Ascending aorta (tissue), 2 donors: Measurements from ENCODE around the gene RAD23A. TPM values are rescaled to one million over a fixed set of nuclear protein-coding genes. Genes with fewer than 3 reads are reported as not detected.
"Not testable (repeated sequence)": the region's sequence is repeated elsewhere in the genome, so short reads cannot be mapped to it uniquely, and the experiment has no call there.

Experiments
- DNase-seq, 2 donors: peaks; one replicate each; pipeline ENCODE4 v3.0.0-alpha.2; 2019; ENCODE audit warnings: low spot score in 2 of 2
- H3K27ac ChIP-seq, 2 donors: fragments of 200-600 bp; sonication (generic); one replicate each; pipeline ENCODE4 v1.5.1; 2016 to 2017; ENCODE audit warnings: mild to moderate bottlenecking in 1 of 2
- H3K27me3 ChIP-seq: fragments of 200-600 bp; sonication (generic); one replicate; pipeline ENCODE4 v1.5.1; 2017
- H3K36me3 ChIP-seq, 2 donors: fragments of 200-600 bp; sonication (generic); one replicate each; pipeline ENCODE4 v1.5.1; 2016
- H3K4me1 ChIP-seq, 2 donors: fragments of 200-600 bp; sonication (generic); one replicate each; pipeline ENCODE4 v1.5.1; 2016 to 2017; ENCODE audit warnings: mild to moderate bottlenecking in 1 of 2
- H3K4me3 ChIP-seq, 2 donors: fragments of 200-600 bp; sonication (generic); one replicate each; pipeline ENCODE4 v1.5.1; 2016 to 2017; ENCODE audit warnings: mild to moderate bottlenecking in 1 of 2
- H3K9me3 ChIP-seq, 2 donors: fragments of 200-600 bp; sonication (generic); one replicate each; pipeline ENCODE4 v1.5.1; 2016
- intact Hi-C: fragments of 100-400 bp; cut with DNase I; formaldehyde crosslinking; loops from one replicate; pipeline ENCODE4 v1.15.1; 2023
- total RNA-seq: library from RNA; depleted of rRNA; stranded (reverse); fragments of >200 nt; gene quantifications from one replicate; pipeline ENCODE4 v1.1.0, GENCODE V29; 2016
- TF ChIP-seq, protein P1 (sequence below), 3 experiments: fragments of 200-600 bp in 2 of 3; fragments of 450-650 bp in 1 of 3; sonication (generic) in 2 of 3; IDR thresholded peaks; one replicate each; pipeline ENCODE4 v1.5.1; 2016 to 2019; ENCODE audit warnings: antibody characterized with exemption in 3 of 3, mild to moderate bottlenecking in 1 of 3, moderate library complexity in 1 of 3

RAD23A gene
- total RNA-seq, 1 donor from 2014 or later, result 146 TPM

DNA sequence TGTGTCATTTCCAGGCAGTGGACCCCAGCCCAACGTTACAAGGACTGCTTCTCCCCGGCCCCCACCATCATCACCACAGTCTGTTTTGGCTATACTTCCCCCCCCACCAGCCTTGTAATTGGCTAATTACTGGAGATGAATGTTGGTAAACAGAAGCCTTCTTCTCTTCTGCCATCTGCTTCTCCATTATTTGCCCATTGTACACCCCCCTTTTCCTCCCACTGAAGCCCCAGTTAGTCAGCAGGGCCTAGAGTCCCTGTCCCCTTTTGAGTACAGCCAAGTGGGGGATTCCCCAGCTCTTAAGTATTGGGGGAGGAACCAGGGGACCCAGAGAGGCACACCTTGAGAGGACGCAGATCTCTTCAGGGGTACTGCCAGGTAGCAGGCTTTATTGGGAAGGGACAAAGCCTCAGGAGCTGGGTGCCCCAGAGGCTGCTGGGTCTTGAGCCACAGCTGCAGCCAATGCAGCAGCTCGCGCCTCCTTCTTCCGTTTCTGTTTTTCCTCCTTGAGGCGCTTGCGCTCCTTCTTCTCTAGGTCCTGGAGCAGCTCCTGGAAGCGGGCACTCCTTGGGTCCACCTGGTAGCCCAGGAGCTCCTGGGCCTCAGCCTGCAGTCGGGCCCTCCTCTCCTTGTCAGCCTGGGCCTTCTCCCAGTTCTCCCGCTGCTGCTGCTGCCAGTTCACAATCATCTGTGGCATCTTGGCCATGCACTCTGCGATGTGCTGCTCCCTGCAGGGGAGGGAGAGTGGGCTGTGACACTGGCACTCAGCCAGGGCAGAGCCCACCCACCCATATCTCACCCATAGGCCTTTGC lies 8.3 kb downstream of the RAD23A start:
- Histone ChIP-seq H3K4me3 (no peak overlapping the region), H3K4me1 (peaks cover 22 to 31% of the 10 kb centered on the region in 2 donors), H3K9me3 (no peaks in the 10 kb centered on the region), H3K36me3 (peaks cover 49 to 55% of the 10 kb centered on the region in 2 donors), H3K27me3 (no peaks in the 10 kb centered on the region), H3K27ac (peak overlapping the region; percentile 93 to 95)
- intact Hi-C loops, result no loop called here
- DNase-seq, result no peak
- TF ChIP-seq, protein P1, sequence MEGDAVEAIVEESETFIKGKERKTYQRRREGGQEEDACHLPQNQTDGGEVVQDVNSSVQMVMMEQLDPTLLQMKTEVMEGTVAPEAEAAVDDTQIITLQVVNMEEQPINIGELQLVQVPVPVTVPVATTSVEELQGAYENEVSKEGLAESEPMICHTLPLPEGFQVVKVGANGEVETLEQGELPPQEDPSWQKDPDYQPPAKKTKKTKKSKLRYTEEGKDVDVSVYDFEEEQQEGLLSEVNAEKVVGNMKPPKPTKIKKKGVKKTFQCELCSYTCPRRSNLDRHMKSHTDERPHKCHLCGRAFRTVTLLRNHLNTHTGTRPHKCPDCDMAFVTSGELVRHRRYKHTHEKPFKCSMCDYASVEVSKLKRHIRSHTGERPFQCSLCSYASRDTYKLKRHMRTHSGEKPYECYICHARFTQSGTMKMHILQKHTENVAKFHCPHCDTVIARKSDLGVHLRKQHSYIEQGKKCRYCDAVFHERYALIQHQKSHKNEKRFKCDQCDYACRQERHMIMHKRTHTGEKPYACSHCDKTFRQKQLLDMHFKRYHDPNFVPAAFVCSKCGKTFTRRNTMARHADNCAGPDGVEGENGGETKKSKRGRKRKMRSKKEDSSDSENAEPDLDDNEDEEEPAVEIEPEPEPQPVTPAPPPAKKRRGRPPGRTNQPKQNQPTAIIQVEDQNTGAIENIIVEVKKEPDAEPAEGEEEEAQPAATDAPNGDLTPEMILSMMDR (IDR thresholded peaks at IDR 0.05), result no peak

DNA sequence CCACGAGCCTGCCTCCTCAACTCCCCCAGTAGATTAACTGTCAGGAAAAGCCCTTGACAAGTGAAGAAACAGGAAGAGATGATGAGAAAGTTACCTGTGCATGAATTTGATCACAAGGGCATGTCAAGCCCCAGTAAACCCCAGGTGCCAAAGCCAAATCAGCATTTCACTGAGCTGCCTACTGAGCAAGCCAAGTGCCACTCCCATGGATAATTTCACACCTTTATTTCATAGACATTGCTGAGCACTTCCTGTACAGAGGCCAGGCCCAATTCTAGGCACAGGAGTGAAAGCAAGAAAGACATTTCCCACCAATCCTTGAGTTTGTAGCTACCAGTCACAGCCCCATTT lies 8.9 kb downstream of the RAD23A start:
- Histone ChIP-seq H3K4me3 (no peak overlapping the region), H3K9me3 (no peaks in the 10 kb centered on the region), H3K4me1 (peaks cover 22 to 31% of the 10 kb centered on the region in 2 donors), H3K36me3 (peaks cover 44 to 50% of the 10 kb centered on the region in 2 donors), H3K27me3 (no peaks in the 10 kb centered on the region), H3K27ac (peak overlapping the region; percentile 93 to 95)
- TF ChIP-seq, protein P1 (IDR thresholded peaks at IDR 0.05), result no peak
- intact Hi-C loops, result no loop called here
- DNase-seq, result no peak

DNA sequence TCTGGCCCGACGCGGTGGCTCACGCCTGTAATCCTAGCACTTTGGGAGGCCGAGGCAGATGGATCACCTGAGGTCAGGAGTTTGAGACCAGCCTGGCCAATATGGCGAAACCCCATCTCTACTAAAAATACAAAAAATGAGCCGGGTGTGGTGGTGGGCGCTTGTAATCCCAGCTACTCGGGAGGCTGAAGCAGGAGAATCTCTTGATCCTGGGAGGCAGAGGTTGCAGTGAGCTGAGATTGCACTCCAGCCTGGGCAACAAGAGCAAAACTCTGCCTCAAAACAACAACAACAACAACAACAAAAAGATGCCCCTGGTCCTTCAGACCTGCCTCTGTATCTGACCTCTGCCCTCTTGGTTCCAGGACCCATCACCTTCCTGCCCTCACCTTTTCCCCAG lies 9.9 kb downstream of the RAD23A start:
- peak overlapping the region in 1 of 2 donors; percentile 95 for H3K27ac ChIP-seq
- H3K27me3 ChIP-seq, H3K9me3 ChIP-seq, intact Hi-C loops, DNase-seq: not testable (repeated sequence)
- peaks cover 34 to 40% of the 10 kb centered on the region in 2 donors for H3K36me3 ChIP-seq
- H3K4me3 ChIP-seq, result peak overlapping the region; percentile 80 to 89
- peaks cover 22 to 31% of the 10 kb centered on the region in 2 donors for H3K4me1 ChIP-seq

DNA sequence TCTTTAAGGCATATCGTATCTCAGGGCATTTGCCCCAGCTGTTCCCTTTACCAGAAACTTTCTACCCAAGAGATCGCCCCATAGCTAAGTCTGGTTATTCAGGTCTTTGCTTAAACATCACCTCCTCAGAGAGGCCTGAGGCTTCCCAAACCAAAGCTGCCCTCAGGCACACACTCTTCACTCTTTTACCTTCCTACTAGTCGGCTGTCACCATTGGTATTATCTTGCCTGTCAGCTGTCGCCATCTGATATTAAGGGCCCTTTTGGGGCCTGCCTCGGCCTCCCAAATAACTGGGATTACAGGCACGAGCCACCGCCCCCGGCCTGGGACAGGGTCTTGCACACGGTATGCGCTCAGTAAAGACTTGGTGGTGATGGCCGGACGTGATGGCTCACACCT lies 10.3 kb downstream of the RAD23A start:
- H3K9me3 ChIP-seq, result no peaks in the 10 kb centered on the region
- H3K4me1 ChIP-seq, result peaks cover 22 to 31% of the 10 kb centered on the region in 2 donors
- H3K27ac ChIP-seq, result peak overlapping the region; percentile 88 to 95
- intact Hi-C loops, result no loop called here
- H3K36me3 ChIP-seq, result peaks cover 30 to 35% of the 10 kb centered on the region in 2 donors
- DNase-seq, result no peak
- H3K27me3 ChIP-seq, result no peaks in the 10 kb centered on the region
- TF ChIP-seq, protein P1 (IDR thresholded peaks at IDR 0.05), result no peak
- peak overlapping the region; percentile 80 to 89 for H3K4me3 ChIP-seq

DNA sequence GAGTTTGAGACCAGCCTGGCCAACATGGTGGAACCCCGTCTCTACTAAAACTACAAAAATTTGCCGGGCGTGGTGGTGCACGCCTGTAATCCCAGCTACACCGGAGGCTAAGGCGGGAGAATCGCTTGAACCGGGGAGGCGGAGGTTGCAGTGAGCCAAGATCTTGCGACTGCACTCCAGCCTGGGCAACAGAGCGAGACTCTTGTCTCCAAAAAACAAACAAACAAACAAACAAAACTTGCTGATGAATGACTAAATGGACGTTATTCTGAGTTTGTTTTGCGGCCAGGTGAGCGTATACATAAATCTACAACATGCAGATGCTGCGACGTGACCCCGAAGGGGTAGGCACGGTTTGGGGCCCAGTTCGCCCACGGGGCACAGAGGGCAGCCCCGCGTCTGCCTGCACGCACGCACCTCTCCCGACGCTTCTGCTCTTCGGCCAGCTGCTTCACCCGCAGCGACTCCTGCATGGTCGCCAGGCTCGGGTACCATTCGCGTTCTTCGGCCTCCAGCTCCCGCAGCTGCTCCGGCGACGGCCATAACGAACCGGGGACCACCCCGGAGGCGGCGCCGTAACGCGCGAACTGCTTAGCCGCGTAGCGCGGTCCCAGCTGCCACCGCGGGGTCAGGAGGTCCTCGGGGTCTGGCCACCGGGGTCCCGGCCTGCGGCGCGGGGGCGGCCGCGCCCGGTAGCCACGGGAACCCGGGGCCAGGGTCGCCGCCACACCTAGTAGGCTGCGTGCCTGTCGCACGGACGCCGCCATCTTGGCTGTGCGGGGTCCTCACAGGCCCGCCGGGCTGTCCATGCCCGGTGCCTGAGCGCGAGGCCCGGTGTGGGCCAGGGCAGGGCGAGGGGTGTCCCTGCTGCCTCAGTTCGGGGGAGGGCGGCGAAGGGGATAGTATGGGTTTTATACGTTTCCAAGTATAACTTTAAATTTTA lies 11.1 kb downstream of the RAD23A start, which contains the start of gene GADD45GIP1:
Gene GADD45GIP1, minus strand, starts transcription at position 778 of the 943 bp plus-strand sequence. Its CDS starts 11 bp downstream, at position 767.
- intact Hi-C loops, result no loop called here
- TF ChIP-seq, protein P1 (IDR thresholded peaks at IDR 0.05), result no peak
- Histone ChIP-seq H3K9me3 (no peaks in the 10 kb centered on the region), H3K36me3 (peaks cover 22 to 28% of the 10 kb centered on the region in 2 donors), H3K4me3 (peak within 1 kb of the TSS; percentile 80 to 89), H3K27me3 (no peaks in the 10 kb centered on the region), H3K4me1 (peaks cover 22 to 30% of the 10 kb centered on the region in 2 donors), H3K27ac (peak within 1 kb of the TSS; percentile 88 to 95)
- DNase-seq, result peak in 1 of 2 donors; percentile 83

DNA sequence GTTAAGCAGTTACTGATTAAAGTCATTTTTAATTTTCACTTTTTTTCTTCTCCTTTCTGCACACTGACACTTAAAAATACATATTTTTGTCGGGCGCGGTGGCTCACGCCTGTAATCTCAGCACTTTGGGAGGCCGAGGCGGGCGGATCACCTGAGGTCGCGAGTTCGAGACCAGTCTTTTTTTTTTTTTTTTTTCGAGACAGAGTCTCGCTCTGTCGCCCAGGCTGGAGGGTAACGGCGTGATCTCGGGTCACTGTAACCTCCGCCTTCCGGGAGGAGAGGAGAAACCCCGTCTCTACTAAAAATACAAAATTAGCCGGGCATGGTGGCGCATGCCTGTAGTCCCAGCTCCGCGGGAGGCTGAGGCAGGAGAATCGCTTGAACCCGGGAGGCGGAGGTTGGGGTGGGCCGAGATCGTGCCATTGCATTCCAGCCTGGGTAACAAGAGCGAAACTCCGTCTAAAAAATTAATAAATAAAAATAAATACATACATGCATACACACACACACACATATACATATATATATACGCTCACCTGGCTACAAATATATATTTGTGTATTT lies 11.8 kb downstream of the RAD23A start:
- H3K4me3 ChIP-seq, result peak overlapping the region; percentile 80 to 89
- H3K9me3 ChIP-seq, intact Hi-C loops, H3K27me3 ChIP-seq, DNase-seq: not testable (repeated sequence)
- H3K4me1 ChIP-seq, result peaks cover 18 to 22% of the 10 kb centered on the region in 2 donors
- peak overlapping the region; percentile 88 to 95 for H3K27ac ChIP-seq
- H3K36me3 ChIP-seq, result peaks cover 15 to 21% of the 10 kb centered on the region in 2 donors
